ENCODE results near the gene GPSM1.

DNA sequence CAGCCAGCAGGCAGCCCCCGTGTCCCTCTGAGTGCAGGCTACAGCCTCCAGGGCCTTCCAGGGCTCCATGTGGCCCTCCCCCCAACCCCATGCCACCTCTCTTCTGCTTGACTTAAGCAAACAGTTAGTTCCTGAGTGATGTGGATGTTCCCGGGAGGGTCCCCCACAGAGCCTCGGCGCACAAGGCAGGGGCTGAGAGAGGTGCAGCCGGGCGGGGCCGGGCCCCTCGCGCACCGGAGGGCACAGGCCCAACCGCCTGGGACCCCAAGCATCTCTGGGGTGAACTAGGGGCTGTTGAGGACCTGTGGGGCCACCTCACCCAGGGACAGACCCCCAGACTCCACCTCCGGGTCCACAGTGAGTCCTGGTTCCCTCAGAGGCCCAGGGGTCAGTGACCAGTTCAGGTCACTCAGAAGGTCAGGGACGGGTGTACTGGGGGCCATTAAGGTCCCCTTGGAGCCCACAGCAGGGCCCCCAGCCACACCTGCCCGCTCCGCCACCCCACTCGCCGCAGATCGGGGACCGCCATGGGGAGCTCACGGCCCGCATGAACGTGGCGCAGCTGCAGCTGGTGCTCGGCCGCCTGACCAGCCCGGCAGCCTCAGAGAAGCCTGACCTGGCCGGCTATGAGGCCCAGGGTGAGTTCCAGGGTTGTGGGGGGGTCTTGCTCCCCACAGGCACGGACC, 13.2 kb downstream of the GPSM1 start:
- TF ChIP-seq CTCF (IDR thresholded peaks at IDR 0.05; ENCODE audit: low read depth, low read length, missing input control) (no peak), ATF3 (IDR thresholded peaks at IDR 0.05) (no peak), RXRA (IDR thresholded peaks at IDR 0.05) (no peak)
- TF ChIP-seq, protein P1, sequence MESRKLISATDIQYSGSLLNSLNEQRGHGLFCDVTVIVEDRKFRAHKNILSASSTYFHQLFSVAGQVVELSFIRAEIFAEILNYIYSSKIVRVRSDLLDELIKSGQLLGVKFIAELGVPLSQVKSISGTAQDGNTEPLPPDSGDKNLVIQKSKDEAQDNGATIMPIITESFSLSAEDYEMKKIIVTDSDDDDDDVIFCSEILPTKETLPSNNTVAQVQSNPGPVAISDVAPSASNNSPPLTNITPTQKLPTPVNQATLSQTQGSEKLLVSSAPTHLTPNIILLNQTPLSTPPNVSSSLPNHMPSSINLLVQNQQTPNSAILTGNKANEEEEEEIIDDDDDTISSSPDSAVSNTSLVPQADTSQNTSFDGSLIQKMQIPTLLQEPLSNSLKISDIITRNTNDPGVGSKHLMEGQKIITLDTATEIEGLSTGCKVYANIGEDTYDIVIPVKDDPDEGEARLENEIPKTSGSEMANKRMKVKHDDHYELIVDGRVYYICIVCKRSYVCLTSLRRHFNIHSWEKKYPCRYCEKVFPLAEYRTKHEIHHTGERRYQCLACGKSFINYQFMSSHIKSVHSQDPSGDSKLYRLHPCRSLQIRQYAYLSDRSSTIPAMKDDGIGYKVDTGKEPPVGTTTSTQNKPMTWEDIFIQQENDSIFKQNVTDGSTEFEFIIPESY (IDR thresholded peaks at IDR 0.05): no peak

Measured in liver (tissue), 3 donors.